Neuronal stem cell (in vitro differentiated cells): ENCODE measurements around the gene PLCH2.

ENCODE experiments used
- DNase-seq: peaks from one replicate; pipeline ENCODE4 v3.0.0-alpha.2; 2013; ENCODE audit warnings: low spot score
- H2AFZ ChIP-seq: one replicate; pipeline ENCODE4 v1.6.1; 2013; ENCODE audit warnings: mild to moderate bottlenecking, low read length, inconsistent platforms
- H2AK5ac ChIP-seq: 2 replicates; pipeline ENCODE4 v1.6.1; 2013; ENCODE audit warnings: low read depth, mild to moderate bottlenecking, inconsistent platforms, low read length, moderate library complexity, mixed read lengths
- H2BK120ac ChIP-seq: 2 replicates; pipeline ENCODE4 v1.6.1; 2013; ENCODE audit warnings: low read depth, mild to moderate bottlenecking, inconsistent platforms, low read length, moderate library complexity, mixed read lengths
- H2BK12ac ChIP-seq: one replicate; pipeline ENCODE4 v1.6.1; 2013; ENCODE audit warnings: low read length, inconsistent platforms
- H2BK15ac ChIP-seq: 2 replicates; pipeline ENCODE4 v1.6.1; 2013; ENCODE audit warnings: mild to moderate bottlenecking, low read length, inconsistent platforms, mixed read lengths
- H2BK5ac ChIP-seq: one replicate; pipeline ENCODE4 v1.6.1; 2013; ENCODE audit warnings: inconsistent platforms, mild to moderate bottlenecking, low read length, moderate library complexity
- H3K14ac ChIP-seq: one replicate; pipeline ENCODE4 v1.6.1; 2013; ENCODE audit warnings: low read length, inconsistent platforms
- H3K18ac ChIP-seq: 2 replicates; pipeline ENCODE4 v1.6.1; 2013; ENCODE audit warnings: low read length, inconsistent platforms
- H3K23ac ChIP-seq: 2 replicates; pipeline ENCODE4 v1.6.1; 2013; ENCODE audit warnings: low read depth, mild to moderate bottlenecking, mixed read lengths, low read length, inconsistent platforms; ENCODE audit not compliant: poor library complexity
- H3K27ac ChIP-seq: replicated peaks from 3 replicates; pipeline ENCODE4 v1.5.1; 2013; ENCODE audit warnings: low read length, inconsistent platforms
- H3K27me3 ChIP-seq, 3 experiments: 2 replicates each; pipeline ENCODE4 v1.6.1; 2013; ENCODE audit warnings: low read length in 3 of 3, mild to moderate bottlenecking in 2 of 3, inconsistent platforms in 1 of 3, low read depth in 1 of 3, mixed read lengths in 1 of 3, moderate library complexity in 1 of 3; ENCODE audit not compliant: control insufficient read depth in 3 of 3, insufficient read depth in 3 of 3
- H3K36me3 ChIP-seq, 2 donors: replicated peaks in 1 of 2; 2 replicates each; pipeline ENCODE4 v1.6.1; 2013; ENCODE audit warnings: low read length in 2 of 2; ENCODE audit not compliant: control insufficient read depth in 2 of 2, insufficient read depth in 2 of 2
- H3K4ac ChIP-seq: 2 replicates; pipeline ENCODE4 v1.6.1; 2013; ENCODE audit warnings: inconsistent platforms, mild to moderate bottlenecking, low read length, moderate library complexity
- H3K4me1 ChIP-seq, 2 donors: 1 replicate in 1 of 2; 2 replicates in 1 of 2; pipeline ENCODE4 v1.6.1; 2013; ENCODE audit warnings: low read length in 2 of 2, low read depth in 1 of 2; ENCODE audit not compliant: control insufficient read depth in 2 of 2, insufficient read depth in 1 of 2
- H3K4me2 ChIP-seq: one replicate; pipeline ENCODE4 v1.6.1; 2013; ENCODE audit warnings: mild to moderate bottlenecking, low read length, inconsistent platforms; ENCODE audit not compliant: insufficient read depth, poor library complexity, severe bottlenecking
- H3K4me3 ChIP-seq, 2 donors: 2 replicates each; pipeline ENCODE4 v1.5.1; 2013; ENCODE audit warnings: low read length in 2 of 2, mild to moderate bottlenecking in 2 of 2, inconsistent platforms in 1 of 2, moderate library complexity in 1 of 2
- H3K79me1 ChIP-seq: one replicate; pipeline ENCODE4 v1.6.1; 2013; ENCODE audit warnings: low read depth, mild to moderate bottlenecking, inconsistent platforms, low read length, moderate library complexity
- H3K9ac ChIP-seq: one replicate; pipeline ENCODE4 v1.6.1; 2013; ENCODE audit warnings: mild to moderate bottlenecking, low read depth, low read length, inconsistent platforms; ENCODE audit not compliant: poor library complexity
- H3K9me3 ChIP-seq, 2 donors: replicated peaks in 1 of 2; 2 replicates each; pipeline versions ENCODE3 to v1.6.1; 2013; ENCODE audit warnings: low read length in 2 of 2, mild to moderate bottlenecking in 2 of 2, inconsistent platforms in 1 of 2, low read depth in 1 of 2, mixed read lengths in 1 of 2, moderate library complexity in 1 of 2; ENCODE audit not compliant: control insufficient read depth in 2 of 2, insufficient read depth in 1 of 2
- H4K8ac ChIP-seq: one replicate; pipeline ENCODE4 v1.6.1; 2013; ENCODE audit warnings: low read depth, mild to moderate bottlenecking, inconsistent platforms, low read length, moderate library complexity
- H4K91ac ChIP-seq: one replicate; pipeline ENCODE4 v1.6.1; 2013; ENCODE audit warnings: low read length, low read depth, mild to moderate bottlenecking, inconsistent platforms; ENCODE audit not compliant: poor library complexity
- WGBS, 2 donors: extraction: QIAGEN DNeasy Blood & Tissue Kit; methylation state at CpG; one replicate each; pipeline ENCODE4 v1.1.7; 2013; ENCODE audit warnings: missing lambda C conversion rate in 2 of 2, mixed read lengths in 1 of 2; ENCODE audit not compliant: insufficient read length in 2 of 2, insufficient replicate concordance in 1 of 2; ENCODE audit errors: extremely low coverage in 2 of 2; 5-methylcytosine and 5-hydroxymethylcytosine counted together

The PLCH2 gene

DNA sequence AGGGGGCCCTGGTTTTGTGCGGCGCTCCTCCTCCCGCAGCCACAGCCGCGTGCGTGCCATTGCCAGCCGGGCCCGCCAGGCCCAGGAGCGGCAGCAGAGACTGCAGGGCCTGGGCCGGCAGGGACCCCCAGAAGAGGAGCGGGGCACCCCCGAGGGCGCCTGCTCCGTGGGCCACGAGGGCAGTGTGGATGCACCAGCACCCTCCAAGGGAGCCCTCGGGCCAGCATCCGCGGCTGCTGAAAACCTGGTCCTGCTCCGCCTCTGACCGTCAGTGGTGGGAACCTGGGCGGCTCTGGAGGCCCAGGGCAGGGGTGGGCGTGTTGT is 28.8 kb downstream of the PLCH2 start:
- Histone ChIP-seq H3K4ac (no peak overlapping the region), H3K4me3 (no peak overlapping the region), H2BK5ac (no peak overlapping the region), H3K36me3 (peaks cover 19 to 28% of the 10 kb centered on the region in 2 donors), H4K8ac (peak overlapping the region; percentile 65), H4K91ac (no peak overlapping the region), H2AK5ac (peak overlapping the region; percentile 90), H2BK12ac (no peak overlapping the region), H3K14ac (peak overlapping the region; percentile 82), H3K79me1 (no peaks in the 10 kb centered on the region), H3K9ac (no peak overlapping the region), H2AFZ (no peak overlapping the region), H3K4me1 (peaks cover 2 to 3% of the 10 kb centered on the region in 2 donors), H3K27ac (no peak overlapping the region), H2BK15ac (no peak overlapping the region), H3K4me2 (no peak overlapping the region), H2BK120ac (no peak overlapping the region), H3K27me3 (no peaks in the 10 kb centered on the region), H3K9me3 (no peaks in the 10 kb centered on the region), H3K18ac (peak overlapping the region; percentile 90), H3K23ac (peak overlapping the region; percentile 89)
- WGBS, 2 donors: no CpG with 5 or more reads among the region's 22 CpGs
- no peak for DNase-seq

DNA sequence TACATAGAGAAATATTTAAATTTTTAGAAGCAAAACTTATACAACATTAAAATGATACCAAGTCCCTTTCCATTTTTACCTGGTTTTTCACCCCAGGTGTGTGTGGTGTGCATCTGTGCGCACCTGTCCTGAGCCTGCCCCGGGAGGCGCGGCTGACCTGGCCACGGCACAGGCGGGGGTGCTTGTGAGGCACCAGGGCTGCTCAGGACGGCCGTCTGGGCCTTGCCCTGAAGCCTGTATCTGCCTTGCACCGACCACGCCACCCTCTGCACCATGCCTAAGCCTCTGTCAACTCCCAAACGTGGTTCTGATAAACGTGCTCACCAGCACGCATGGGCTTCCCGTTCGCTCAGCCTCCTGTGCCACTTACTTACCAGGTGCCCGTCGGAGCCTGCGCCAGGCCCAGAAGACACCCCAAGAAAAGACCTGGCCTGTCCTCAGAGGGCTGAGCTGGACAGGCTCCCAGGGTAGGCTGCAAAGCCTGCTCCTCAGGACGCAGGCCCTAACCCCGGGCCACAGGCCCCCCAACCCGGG is 29.4 kb downstream of the PLCH2 start:
- H2BK5ac ChIP-seq: no peak overlapping the region
- H2AK5ac ChIP-seq: peak overlapping the region; percentile 81
- peak overlapping the region; percentile 98 for H3K4ac ChIP-seq
- no peaks in the 10 kb centered on the region for H3K79me1 ChIP-seq
- no peak overlapping the region for H3K4me3 ChIP-seq
- no peak overlapping the region for H3K27ac ChIP-seq
- H2BK15ac ChIP-seq: no peak overlapping the region
- no CpG with 5 or more reads among the region's 21 CpGs for WGBS, 2 donors
- H3K4me2 ChIP-seq: peak overlapping the region; percentile 11
- H3K23ac ChIP-seq: peak overlapping the region; percentile 34
- H3K9me3 ChIP-seq: no peaks in the 10 kb centered on the region
- no peak overlapping the region for H2AFZ ChIP-seq
- DNase-seq: no peak
- peaks cover 0 to 2% of the 10 kb centered on the region in 2 donors for H3K4me1 ChIP-seq
- H3K14ac ChIP-seq: peak overlapping the region; percentile 38
- H3K27me3 ChIP-seq: no peaks in the 10 kb centered on the region
- H4K8ac ChIP-seq: no peak overlapping the region
- H3K36me3 ChIP-seq: peaks cover 24 to 34% of the 10 kb centered on the region in 2 donors
- H2BK120ac ChIP-seq: no peak overlapping the region
- H3K9ac ChIP-seq: no peak overlapping the region
- H3K18ac ChIP-seq: peak overlapping the region; percentile 80
- no peak overlapping the region for H4K91ac ChIP-seq
- peak overlapping the region; percentile 84 for H2BK12ac ChIP-seq

DNA sequence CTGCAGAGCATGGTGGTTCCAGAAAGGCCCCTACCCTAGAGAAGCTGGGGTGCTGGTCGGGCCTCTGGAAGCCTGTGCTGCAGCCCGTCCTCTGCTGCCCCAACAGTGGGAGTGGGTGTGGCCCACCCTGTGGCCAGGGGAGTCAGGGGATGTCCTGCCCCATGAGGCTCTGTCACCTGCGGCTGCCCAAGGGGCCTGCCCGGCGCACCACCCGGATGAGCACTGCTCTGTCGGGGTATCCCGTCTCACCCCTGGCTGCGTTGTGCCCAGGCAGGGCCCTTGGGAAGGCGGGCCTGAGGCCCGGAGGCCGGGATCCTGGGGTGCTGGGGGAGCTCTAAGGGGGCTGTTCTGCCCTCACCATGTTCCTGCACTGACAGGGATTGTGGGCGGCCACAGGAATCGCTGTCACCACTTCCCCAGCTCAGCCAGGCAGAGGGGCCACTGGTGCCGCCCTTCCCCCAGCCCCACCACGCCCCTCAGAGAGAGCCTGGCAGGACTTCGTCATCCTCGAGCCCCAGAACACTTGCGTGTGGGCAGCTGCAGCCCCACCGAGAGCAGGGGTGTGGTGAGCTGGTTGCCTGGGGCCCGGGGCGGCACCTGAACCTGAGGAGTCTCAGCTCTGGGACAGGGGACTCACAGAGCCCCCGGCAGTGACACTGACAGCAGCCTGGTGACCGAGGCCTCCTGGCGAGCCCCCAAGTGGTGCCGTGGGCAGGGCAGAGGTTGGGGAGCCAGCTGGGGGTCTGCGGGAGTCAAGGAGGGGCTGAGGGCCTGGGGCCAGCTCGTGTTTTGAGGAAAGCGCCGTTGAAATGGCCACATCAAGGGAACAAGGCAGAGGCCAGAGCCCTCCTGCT is 30.1 kb downstream of the PLCH2 start:
- Histone ChIP-seq H3K18ac (peak overlapping the region; percentile 89), H4K8ac (no peak overlapping the region), H3K9ac (peak overlapping the region; percentile 44), H3K36me3 (peaks cover 30 to 41% of the 10 kb centered on the region in 2 donors), H3K27ac (peak overlapping the region; percentile 49), H2BK15ac (no peak overlapping the region), H3K23ac (peak overlapping the region; percentile 35), H3K4me2 (no peak overlapping the region), H2BK5ac (peak overlapping the region; percentile 66), H3K79me1 (no peaks in the 10 kb centered on the region), H4K91ac (no peak overlapping the region), H3K4ac (no peak overlapping the region), H2AFZ (no peak overlapping the region), H3K27me3 (no peaks in the 10 kb centered on the region), H3K14ac (peak overlapping the region; percentile 1), H3K4me3 (no peak overlapping the region), H3K4me1 (peaks cover 0 to 2% of the 10 kb centered on the region in 2 donors), H2BK12ac (peak overlapping the region; percentile 49), H3K9me3 (no peaks in the 10 kb centered on the region), H2AK5ac (peak overlapping the region; percentile 74), H2BK120ac (no peak overlapping the region)
- no peak for DNase-seq
- no CpG with 5 or more reads among the region's 30 CpGs for WGBS, 2 donors

DNA sequence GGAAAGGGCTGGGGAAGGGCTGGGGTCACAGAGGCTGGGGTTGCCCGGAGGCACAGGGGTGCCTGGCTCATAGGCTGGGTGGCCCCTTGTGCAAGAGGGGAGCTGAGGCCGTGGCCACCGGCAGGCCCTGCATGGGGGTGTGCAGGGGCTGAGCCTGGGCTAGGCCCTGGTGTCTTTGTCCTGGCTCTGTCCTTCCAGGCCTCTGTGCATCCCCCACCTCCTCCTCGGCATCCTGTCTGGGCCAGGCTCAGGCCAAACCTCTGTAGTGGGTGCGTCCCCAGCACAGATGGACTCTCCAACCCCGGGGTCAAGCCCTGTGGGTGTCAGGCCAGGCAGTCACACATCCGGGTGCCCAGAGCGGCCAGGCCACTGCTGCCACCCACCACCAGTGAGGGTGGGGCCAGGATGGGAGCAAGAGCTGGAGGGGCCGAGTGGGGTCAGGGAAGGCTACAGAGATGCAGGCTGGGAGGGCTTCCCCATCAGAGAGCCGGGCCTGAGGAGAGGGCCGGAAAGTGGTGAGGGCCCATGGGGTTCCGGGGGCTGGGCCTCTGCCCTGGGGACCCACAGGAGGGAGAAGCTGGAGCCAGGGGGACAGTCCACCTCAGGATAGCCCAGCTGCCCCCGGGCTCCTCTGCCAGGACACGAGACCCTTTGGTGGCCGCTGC is 30.9 kb downstream of the PLCH2 start:
- no peaks in the 10 kb centered on the region for H3K79me1 ChIP-seq
- no peak overlapping the region for H2BK120ac ChIP-seq
- peak overlapping the region; percentile 44 for H3K9ac ChIP-seq
- H3K23ac ChIP-seq: peak overlapping the region; percentile 43
- peak overlapping the region; percentile 89 for H3K18ac ChIP-seq
- peak overlapping the region; percentile 74 for H2AK5ac ChIP-seq
- H3K14ac ChIP-seq: no peak overlapping the region
- H2BK12ac ChIP-seq: peak overlapping the region; percentile 49
- H3K36me3 ChIP-seq: peaks cover 38 to 49% of the 10 kb centered on the region in 2 donors
- H3K4ac ChIP-seq: no peak overlapping the region
- H3K4me3 ChIP-seq: no peak overlapping the region
- H2BK15ac ChIP-seq: no peak overlapping the region
- H3K9me3 ChIP-seq: no peaks in the 10 kb centered on the region
- no peaks in the 10 kb centered on the region for H3K27me3 ChIP-seq
- no peak overlapping the region for H2AFZ ChIP-seq
- DNase-seq: no peak
- no peak overlapping the region for H3K4me2 ChIP-seq
- no peak overlapping the region for H4K91ac ChIP-seq
- H2BK5ac ChIP-seq: peak overlapping the region; percentile 66
- H4K8ac ChIP-seq: no peak overlapping the region
- H3K4me1 ChIP-seq: no peaks in the 10 kb centered on the region
- peak overlapping the region; percentile 49 for H3K27ac ChIP-seq
- WGBS, 2 donors: no CpG with 5 or more reads among the region's 15 CpGs
